IMR-90 (cell line): Measurements from ENCODE around the gene DPEP2NB. TPM values are rescaled to one million over a fixed set of nuclear protein-coding genes. Genes with fewer than 3 reads are reported as not detected.

Experiments used
- ATAC-seq: fragments of 200-7000 bp; cut with Tn5 transposase; 2 replicates; pipeline ENCODE4 v1.9.1; 2020; ENCODE audit warnings: low read depth, mild to moderate bottlenecking, moderate library complexity
- BruUV-seq: library from RNA; stranded (reverse); fragments of 400-500 nt; replicated peaks from 2 replicates; lab custom pipeline; 2021; lab: Mats Ljungman, UMichigan
- CTCF ChIA-PET: fragments of 300-600 bp; formaldehyde crosslinking; extraction: SDS; loops from one replicate; lab custom pipeline; 2021; ENCODE audit warnings: antibody characterized with exemption; lab: Yijun Ruan, JAX
- POLR2A ChIA-PET: fragments of 300-600 bp; sonication (Branson Sonifier 250); formaldehyde crosslinking; loops from one replicate; lab custom pipeline; 2022; ENCODE audit warnings: antibody characterized with exemption; ENCODE audit not compliant: unreplicated experiment; lab: Charles Lee
- DNase-seq: peaks from one replicate; pipeline ENCODE4 v3.0.0; 2013
- H2AFZ ChIP-seq: replicated peaks from 2 replicates; pipeline ENCODE3; 2013; ENCODE audit warnings: low read length, mild to moderate bottlenecking; ENCODE audit not compliant: poor library complexity
- H2AK5ac ChIP-seq: 2 replicates; pipeline ENCODE4 v1.6.1; 2013; ENCODE audit warnings: low read depth, low read length, inconsistent platforms
- H2AK9ac ChIP-seq: replicated peaks from 2 replicates; pipeline ENCODE3; 2013; ENCODE audit warnings: mild to moderate bottlenecking, low read depth, low read length, moderate library complexity; ENCODE audit not compliant: poor library complexity
- H2BK120ac ChIP-seq: 2 replicates; pipeline ENCODE4 v1.6.1; 2013; ENCODE audit warnings: low read depth, low read length, inconsistent platforms
- H2BK15ac ChIP-seq: 3 replicates; pipeline ENCODE4 v1.6.1; 2013; ENCODE audit warnings: low read depth, low read length, inconsistent platforms
- H2BK20ac ChIP-seq: 2 replicates; pipeline ENCODE4 v1.6.1; 2013; ENCODE audit warnings: low read depth, mild to moderate bottlenecking, inconsistent platforms, low read length, moderate library complexity
- H2BK5ac ChIP-seq: 2 replicates; pipeline ENCODE4 v1.6.1; 2013; ENCODE audit warnings: mild to moderate bottlenecking, low read depth, low read length, inconsistent platforms; ENCODE audit not compliant: poor library complexity, severe bottlenecking
- H3K14ac ChIP-seq: replicated peaks from 2 replicates; pipeline ENCODE4 v1.6.1; 2013; ENCODE audit warnings: low read depth, low read length, inconsistent platforms
- H3K18ac ChIP-seq: 2 replicates; pipeline ENCODE4 v1.6.1; 2013; ENCODE audit warnings: low read depth, low read length, control low read depth
- H3K23ac ChIP-seq: 2 replicates; pipeline ENCODE4 v1.6.1; 2013; ENCODE audit warnings: low read depth, low read length, inconsistent platforms
- H3K27ac ChIP-seq: 2 replicates; pipeline ENCODE4 v1.5.1; 2013; ENCODE audit warnings: mild to moderate bottlenecking, control low read depth, low read length; ENCODE audit not compliant: insufficient read depth
- H3K27me3 ChIP-seq: 2 replicates; pipeline ENCODE4 v1.6.1; 2013; ENCODE audit warnings: low read length; ENCODE audit not compliant: control insufficient read depth, insufficient read depth
- H3K36me3 ChIP-seq: 2 replicates; pipeline ENCODE4 v1.6.1; 2013; ENCODE audit warnings: low read length, mixed read lengths; ENCODE audit not compliant: control insufficient read depth, insufficient read depth
- H3K4ac ChIP-seq: 2 replicates; pipeline ENCODE4 v1.6.1; 2013; ENCODE audit warnings: low read depth, low read length, inconsistent platforms
- H3K4me1 ChIP-seq: 2 replicates; pipeline ENCODE4 v1.6.1; 2013; ENCODE audit warnings: low read length, mixed read lengths; ENCODE audit not compliant: control insufficient read depth, insufficient read depth
- H3K4me2 ChIP-seq: 2 replicates; pipeline ENCODE4 v1.6.1; 2013; ENCODE audit warnings: low read depth, mild to moderate bottlenecking, control low read depth, low read length, moderate library complexity
- H3K4me3 ChIP-seq: 2 replicates; pipeline ENCODE4 v1.5.1; 2013; ENCODE audit warnings: low read depth, mild to moderate bottlenecking, control low read depth, low read length, moderate library complexity; ENCODE audit not compliant: insufficient read depth
- H3K56ac ChIP-seq: 2 replicates; pipeline ENCODE4 v1.6.1; 2013; ENCODE audit warnings: low read length, inconsistent platforms; ENCODE audit not compliant: insufficient read depth; ENCODE audit errors: extremely low read depth
- H3K79me1 ChIP-seq, 2 experiments: 2 replicates each; pipeline ENCODE4 v1.6.1; 2013; ENCODE audit warnings: low read length in 2 of 2, inconsistent platforms in 1 of 2, low read depth in 1 of 2
- H3K9ac ChIP-seq: 2 replicates; pipeline ENCODE4 v1.6.1; 2013; ENCODE audit warnings: low read depth, low read length, control low read depth
- H3K9me1 ChIP-seq: 2 replicates; pipeline ENCODE4 v1.6.1; 2013; ENCODE audit warnings: low read length, inconsistent platforms; ENCODE audit not compliant: insufficient read depth
- H3K9me3 ChIP-seq: 2 replicates; pipeline ENCODE4 v1.6.1; 2013; ENCODE audit warnings: low read length; ENCODE audit not compliant: control insufficient read depth, insufficient read depth
- H4K20me1 ChIP-seq: 2 replicates; pipeline ENCODE4 v1.6.1; 2013; ENCODE audit warnings: low read length, inconsistent platforms; ENCODE audit not compliant: insufficient read depth
- H4K5ac ChIP-seq: 2 replicates; pipeline ENCODE4 v1.6.1; 2013; ENCODE audit warnings: mild to moderate bottlenecking, low read depth, low read length, control low read depth
- H4K8ac ChIP-seq, 2 experiments: 2 replicates each; pipeline ENCODE4 v1.6.1; 2013; ENCODE audit warnings: low read depth in 2 of 2, low read length in 2 of 2, control low read depth in 1 of 2, inconsistent platforms in 1 of 2
- H4K91ac ChIP-seq: 2 replicates; pipeline ENCODE4 v1.6.1; 2013; ENCODE audit warnings: low read depth, low read length, inconsistent platforms; ENCODE audit not compliant: insufficient read depth
- BHLHE40 ChIP-seq: fragments of 150-350 bp; IDR thresholded peaks from 2 replicates; pipeline ENCODE4 v1.6.1; 2016; ENCODE audit warnings: mild to moderate bottlenecking, low read depth, low read length
- CEBPB ChIP-seq: IDR thresholded peaks from 2 replicates; pipeline ENCODE4 v1.6.1; 2012; ENCODE audit warnings: low read depth, low read length, improper control_type of control experiment
- CHD1 ChIP-seq: IDR thresholded peaks from 2 replicates; pipeline ENCODE4 v1.6.1; 2012; ENCODE audit warnings: low read depth, low read length, improper control_type of control experiment
- FOS ChIP-seq: fragments of 150-350 bp; IDR thresholded peaks from 2 replicates; pipeline ENCODE4 v1.6.1; 2016; ENCODE audit warnings: low read depth, low read length
- MAFK ChIP-seq: IDR thresholded peaks from 2 replicates; pipeline ENCODE4 v1.6.1; 2012; ENCODE audit warnings: low read depth, low read length, improper control_type of control experiment
- MAZ ChIP-seq: IDR thresholded peaks from 2 replicates; pipeline ENCODE4 v1.6.1; 2012; ENCODE audit warnings: low read depth, mild to moderate bottlenecking, low read length, improper control_type of control experiment, moderate library complexity, borderline replicate concordance
- MXI1 ChIP-seq: IDR thresholded peaks from 2 replicates; pipeline ENCODE4 v1.6.1; 2012; ENCODE audit warnings: low read depth, mild to moderate bottlenecking, low read length, moderate library complexity, borderline replicate concordance
- NFE2L2 ChIP-seq: fragments of 150-350 bp; IDR thresholded peaks from 2 replicates; pipeline ENCODE4 v1.6.1; 2016; ENCODE audit warnings: low read depth, mild to moderate bottlenecking, low read length
- POLR2A ChIP-seq: IDR thresholded peaks from 2 replicates; pipeline ENCODE4 v1.6.1; 2012; ENCODE audit warnings: mild to moderate bottlenecking, low read depth, low read length
- RAD21 ChIP-seq: IDR thresholded peaks from 2 replicates; pipeline ENCODE4 v1.6.1; 2012; ENCODE audit warnings: low read length, improper control_type of control experiment
- RCOR1 ChIP-seq: IDR thresholded peaks from 2 replicates; pipeline ENCODE4 v1.6.1; 2012; ENCODE audit warnings: mild to moderate bottlenecking, low read length, improper control_type of control experiment; ENCODE audit not compliant: insufficient replicate concordance
- RFX5 ChIP-seq: IDR thresholded peaks from 2 replicates; pipeline ENCODE4 v1.8.0; 2012; ENCODE audit warnings: low read depth, mild to moderate bottlenecking, low read length, moderate library complexity
- SMC3 ChIP-seq: fragments of 150-350 bp; IDR thresholded peaks from 2 replicates; pipeline ENCODE4 v1.6.1; 2016; ENCODE audit warnings: low read depth, mild to moderate bottlenecking, antibody characterized with exemption, low read length, moderate library complexity
- WGBS, 2 experiments: methylation state at CpG; one replicate each; pipeline versions ENCODE4 v1.1.5 to v1.1.7; 2013; ENCODE audit warnings: missing lambda C conversion rate in 2 of 2; ENCODE audit not compliant: insufficient read length in 1 of 2; ENCODE audit errors: extremely low coverage in 2 of 2; 5-methylcytosine and 5-hydroxymethylcytosine counted together
- dilution Hi-C: fragments of 300-500 bp; cut with HindIII; formaldehyde crosslinking; loops from one replicate; pipeline ENCODE4 v1.14.3; 2018; ENCODE audit warnings: low sequenced_read_pairs; ENCODE audit not compliant: unreplicated experiment
- in situ Hi-C: fragments of 300-500 bp; cut with MboI; formaldehyde crosslinking; loops from 3 replicates; pipeline ENCODE4 v1.14.3; 2019; ENCODE audit warnings: low sequenced_read_pairs, inconsistent platforms, mixed read lengths
- intact Hi-C: fragments of 100-400 bp; cut with micrococcal nuclease; formaldehyde crosslinking; loops from 2 replicates; pipeline ENCODE4 v1.10.0; 2022
- polyA plus RNA-seq, 3 experiments: library from polyadenylated mRNA; depleted of rRNA; stranded (reverse); fragments of >200 nt; gene quantifications; 2 replicates each; pipeline ENCODE4 v1.2.3, GENCODE V29; 2012; ENCODE audit warnings: low replicate concordance in 1 of 3
- total RNA-seq: library from RNA; depleted of rRNA; stranded (reverse); fragments of >200 nt; gene quantifications from 2 replicates; pipeline ENCODE4 v1.2.3, GENCODE V29; 2012
- TF ChIP-seq, protein P1 (sequence below): fragments of 150-350 bp; IDR thresholded peaks from 2 replicates; pipeline ENCODE4 v1.6.1; 2016; ENCODE audit warnings: low read depth, mild to moderate bottlenecking, low read length, moderate library complexity, borderline replicate concordance
- TF ChIP-seq, protein P2 (sequence below): fragments of 150-350 bp; IDR thresholded peaks from 2 replicates; pipeline ENCODE4 v1.6.1; 2017; ENCODE audit warnings: mild to moderate bottlenecking, antibody characterized with exemption, low read length, low read depth
- TF ChIP-seq, protein P3 (sequence below): conservative IDR thresholded peaks from 2 replicates; pipeline ENCODE4 v1.5.1; 2012; ENCODE audit warnings: mild to moderate bottlenecking, low read depth, low read length, improper control_type of control experiment

Gene DPEP2NB
- total and polyA plus RNA-seq, 2 of the 4 experiments (the other 2 are of a cell fraction), result not detected

DNA sequence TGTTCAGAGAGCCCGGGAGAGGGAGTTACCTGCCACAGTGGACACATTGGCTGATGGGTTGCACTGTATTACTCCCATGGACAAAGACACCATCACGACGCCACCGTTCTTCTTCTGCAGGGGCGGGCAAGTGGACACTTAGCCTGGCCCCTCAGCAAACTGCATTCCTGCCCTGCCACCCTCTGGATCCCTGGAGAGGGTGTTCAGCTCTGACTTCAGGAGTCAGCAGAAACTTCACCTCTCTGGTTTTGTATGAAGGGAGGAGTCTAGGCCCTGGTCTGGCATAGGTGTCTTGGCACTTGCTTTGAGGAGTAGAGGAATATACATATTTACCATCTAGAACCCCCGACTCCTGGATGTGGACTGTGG, 25.7 kb downstream of the DPEP2NB start:
- CTCF ChIA-PET, result interaction anchor here (1.7 kb wide), 1 partner anchor 23 kb away, joined by 3 read pairs; no protein-coding TSS in a partner anchor
- no peaks in the 10 kb centered on the region for H3K9me3 ChIP-seq
- H3K56ac ChIP-seq, result no peak overlapping the region
- no peaks in the 10 kb centered on the region for H3K36me3 ChIP-seq
- H3K4me2 ChIP-seq, result no peak overlapping the region
- in situ Hi-C loops, result no loop called here
- H2BK20ac ChIP-seq, result no peak overlapping the region
- no peak overlapping the region for H2BK5ac ChIP-seq
- H3K9ac ChIP-seq, result no peak overlapping the region
- no peak for ATAC-seq
- H4K20me1 ChIP-seq, result no peaks in the 10 kb centered on the region; the same call in 1 of the 2 replicates
- no peak overlapping the region for H3K4me3 ChIP-seq
- no peak overlapping the region for H3K18ac ChIP-seq
- intact Hi-C loops, result no loop called here
- peaks cover 5% of the 10 kb centered on the region; the same call in 1 of the 2 replicates for H3K27me3 ChIP-seq
- no peak overlapping the region for H3K4ac ChIP-seq
- no peak overlapping the region for H2AFZ ChIP-seq
- dilution Hi-C loops, result no loop called here
- no peak overlapping the region for H4K8ac ChIP-seq
- 80% methylated on average over 1 of the region's 6 CpGs; no CpG with 5 or more reads in 1 of the 2 experiments for WGBS, 2 experiments
- no peak overlapping the region for H2BK120ac ChIP-seq
- no peak for DNase-seq
- no peak overlapping the region for H2BK15ac ChIP-seq
- no peak overlapping the region for H2AK9ac ChIP-seq
- H3K9me1 ChIP-seq, result no peaks in the 10 kb centered on the region; the same call in 1 of the 2 replicates
- no peak for TF ChIP-seq RFX5
- no peak for TF ChIP-seq FOS
- no peak for TF ChIP-seq RAD21
- TF ChIP-seq MAFK, result no peak
- no peak for TF ChIP-seq MAZ
- TF ChIP-seq POLR2A, result no peak
- no peak for TF ChIP-seq MXI1
- TF ChIP-seq BHLHE40, result no peak
- TF ChIP-seq, protein P1, sequence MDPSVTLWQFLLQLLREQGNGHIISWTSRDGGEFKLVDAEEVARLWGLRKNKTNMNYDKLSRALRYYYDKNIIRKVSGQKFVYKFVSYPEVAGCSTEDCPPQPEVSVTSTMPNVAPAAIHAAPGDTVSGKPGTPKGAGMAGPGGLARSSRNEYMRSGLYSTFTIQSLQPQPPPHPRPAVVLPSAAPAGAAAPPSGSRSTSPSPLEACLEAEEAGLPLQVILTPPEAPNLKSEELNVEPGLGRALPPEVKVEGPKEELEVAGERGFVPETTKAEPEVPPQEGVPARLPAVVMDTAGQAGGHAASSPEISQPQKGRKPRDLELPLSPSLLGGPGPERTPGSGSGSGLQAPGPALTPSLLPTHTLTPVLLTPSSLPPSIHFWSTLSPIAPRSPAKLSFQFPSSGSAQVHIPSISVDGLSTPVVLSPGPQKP, result no peak
- no peak for TF ChIP-seq CEBPB
- no peak for TF ChIP-seq RCOR1
- no peak for TF ChIP-seq CHD1
- no peak for TF ChIP-seq NFE2L2
- no peak for TF ChIP-seq SMC3
- TF ChIP-seq, protein P2, sequence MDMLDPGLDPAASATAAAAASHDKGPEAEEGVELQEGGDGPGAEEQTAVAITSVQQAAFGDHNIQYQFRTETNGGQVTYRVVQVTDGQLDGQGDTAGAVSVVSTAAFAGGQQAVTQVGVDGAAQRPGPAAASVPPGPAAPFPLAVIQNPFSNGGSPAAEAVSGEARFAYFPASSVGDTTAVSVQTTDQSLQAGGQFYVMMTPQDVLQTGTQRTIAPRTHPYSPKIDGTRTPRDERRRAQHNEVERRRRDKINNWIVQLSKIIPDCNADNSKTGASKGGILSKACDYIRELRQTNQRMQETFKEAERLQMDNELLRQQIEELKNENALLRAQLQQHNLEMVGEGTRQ, result no peak
- TF ChIP-seq, protein P3, sequence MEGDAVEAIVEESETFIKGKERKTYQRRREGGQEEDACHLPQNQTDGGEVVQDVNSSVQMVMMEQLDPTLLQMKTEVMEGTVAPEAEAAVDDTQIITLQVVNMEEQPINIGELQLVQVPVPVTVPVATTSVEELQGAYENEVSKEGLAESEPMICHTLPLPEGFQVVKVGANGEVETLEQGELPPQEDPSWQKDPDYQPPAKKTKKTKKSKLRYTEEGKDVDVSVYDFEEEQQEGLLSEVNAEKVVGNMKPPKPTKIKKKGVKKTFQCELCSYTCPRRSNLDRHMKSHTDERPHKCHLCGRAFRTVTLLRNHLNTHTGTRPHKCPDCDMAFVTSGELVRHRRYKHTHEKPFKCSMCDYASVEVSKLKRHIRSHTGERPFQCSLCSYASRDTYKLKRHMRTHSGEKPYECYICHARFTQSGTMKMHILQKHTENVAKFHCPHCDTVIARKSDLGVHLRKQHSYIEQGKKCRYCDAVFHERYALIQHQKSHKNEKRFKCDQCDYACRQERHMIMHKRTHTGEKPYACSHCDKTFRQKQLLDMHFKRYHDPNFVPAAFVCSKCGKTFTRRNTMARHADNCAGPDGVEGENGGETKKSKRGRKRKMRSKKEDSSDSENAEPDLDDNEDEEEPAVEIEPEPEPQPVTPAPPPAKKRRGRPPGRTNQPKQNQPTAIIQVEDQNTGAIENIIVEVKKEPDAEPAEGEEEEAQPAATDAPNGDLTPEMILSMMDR, result no peak
- no peak overlapping the region for H3K23ac ChIP-seq
- H3K27ac ChIP-seq, result no peak overlapping the region
- no peak overlapping the region for H3K14ac ChIP-seq
- H3K4me1 ChIP-seq, result peaks cover 4% of the 10 kb centered on the region; the same call in 1 of the 2 replicates
- no peaks in the 10 kb centered on the region for H3K79me1 ChIP-seq
- BruUV-seq, result no TSS peak
- POLR2A ChIA-PET, result no interaction called here
- no peak overlapping the region for H2AK5ac ChIP-seq
- H4K91ac ChIP-seq, result no peak overlapping the region
- no peak overlapping the region for H4K5ac ChIP-seq
